Stimulated activated naive CD8-positive, alpha-beta T cell treated with anti-CD3 and anti-CD28 coated beads, Interleukin-15, amount 100 ng/mL, for 72 hours (primary cell): ENCODE measurements around the gene TMEM59L.

Experiments used
- ATAC-seq: fragments of 150-1000 bp; cut with Tn5 transposase; 2 replicates; pipeline ENCODE4 v1.10.0; 2021; ENCODE audit warnings: mild to moderate bottlenecking, moderate library complexity
- DNase-seq, 2 donors: peaks; one replicate each; pipeline ENCODE4 v3.0.0; 2021 to 2022
- H3K27ac Mint-ChIP-seq, 2 donors: one replicate each; pipeline ENCODE4 v1.8.0; 2022; ENCODE audit warnings: mild to moderate bottlenecking in 2 of 2, mixed read lengths in 2 of 2, moderate library complexity in 2 of 2
- H3K27me3 Mint-ChIP-seq: one replicate; pipeline ENCODE4 v1.8.0; 2022; ENCODE audit warnings: mixed read lengths
- H3K4me1 Mint-ChIP-seq: one replicate; pipeline ENCODE4 v1.8.0; 2022; ENCODE audit warnings: mild to moderate bottlenecking, mixed read lengths
- H3K4me3 Mint-ChIP-seq, 2 donors: one replicate each; pipeline ENCODE4 v1.8.0; 2022; ENCODE audit warnings: mild to moderate bottlenecking in 2 of 2, mixed read lengths in 2 of 2, moderate library complexity in 1 of 2
- H3K9me3 Mint-ChIP-seq, 2 donors: one replicate each; pipeline ENCODE4 v1.8.0; 2022; ENCODE audit warnings: mixed read lengths in 2 of 2

TMEM59L gene

DNA sequence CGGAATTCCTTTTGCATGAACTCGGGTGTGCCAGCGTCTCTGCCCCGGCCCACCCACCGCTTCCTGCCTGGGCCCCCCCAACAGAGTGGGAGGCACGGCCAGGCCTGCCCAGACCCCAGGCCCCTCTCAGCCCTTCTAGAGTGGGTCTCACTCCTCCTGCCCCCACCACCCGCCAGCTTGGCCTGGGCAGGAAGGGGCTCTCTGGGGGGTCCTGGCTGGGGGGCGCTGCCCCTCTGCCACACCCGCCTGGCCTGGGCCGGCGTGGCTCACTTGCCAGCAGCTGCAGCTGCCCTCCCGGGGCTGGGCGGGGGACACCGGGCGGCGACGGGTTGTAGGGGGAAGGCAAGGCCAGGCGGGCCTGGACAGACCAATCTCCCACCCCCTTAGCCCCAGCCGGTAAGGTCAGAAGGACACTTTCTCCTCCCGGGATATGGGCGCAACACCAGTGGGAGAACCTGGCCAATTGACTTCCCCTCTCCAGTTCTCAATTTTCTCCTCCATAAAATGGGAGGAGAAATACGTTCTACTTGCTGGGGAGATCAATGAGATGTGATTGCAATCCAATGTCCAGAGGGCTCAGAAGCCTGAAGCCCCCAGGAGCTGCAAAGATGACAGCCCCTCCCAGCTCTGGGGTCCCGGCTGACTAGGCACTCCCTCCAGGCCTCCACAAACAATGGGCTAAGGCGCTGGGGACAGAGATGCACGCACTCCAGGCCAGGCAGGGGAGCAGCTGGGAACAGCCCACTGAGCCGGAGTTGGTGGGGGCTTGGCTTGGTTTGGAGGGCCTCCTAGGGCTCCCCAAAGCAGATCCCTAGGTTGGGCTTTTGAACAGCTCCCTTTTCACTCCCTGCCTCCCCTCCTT lies 8.5 kb upstream of the TMEM59L start:
- H3K27me3 Mint-ChIP-seq: peaks cover 79% of the 10 kb centered on the region
- H3K9me3 Mint-ChIP-seq: no peaks in the 10 kb centered on the region
- H3K27ac Mint-ChIP-seq: no peak overlapping the region
- no peak for DNase-seq
- H3K4me3 Mint-ChIP-seq: no peak overlapping the region
- ATAC-seq: peak; percentile 33
- peaks cover 19% of the 10 kb centered on the region for H3K4me1 Mint-ChIP-seq

DNA sequence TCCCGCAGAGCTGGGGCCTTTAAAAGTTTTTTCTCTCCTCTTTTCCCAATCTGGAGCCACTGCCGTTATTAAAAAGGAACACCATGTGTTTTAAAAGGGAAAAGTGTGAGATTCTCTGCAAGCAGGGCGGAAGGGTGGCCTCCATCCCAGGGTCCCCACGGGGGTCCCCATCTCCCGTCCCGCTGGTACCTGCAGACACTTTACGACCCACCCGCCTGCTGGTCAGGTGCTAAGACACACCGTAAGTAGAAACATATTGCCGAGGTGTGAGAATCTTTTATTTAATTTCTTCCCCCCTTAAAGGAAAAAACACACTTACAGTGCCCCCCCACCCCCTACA lies 7.9 kb upstream of the TMEM59L start:
- Mint-ChIP-seq H3K4me3 (no peak overlapping the region), H3K9me3 (no peaks in the 10 kb centered on the region), H3K4me1 (peaks cover 19% of the 10 kb centered on the region), H3K27me3 (peaks cover 79% of the 10 kb centered on the region), H3K27ac (no peak overlapping the region)
- ATAC-seq (no peak), DNase-seq (no peak)

DNA sequence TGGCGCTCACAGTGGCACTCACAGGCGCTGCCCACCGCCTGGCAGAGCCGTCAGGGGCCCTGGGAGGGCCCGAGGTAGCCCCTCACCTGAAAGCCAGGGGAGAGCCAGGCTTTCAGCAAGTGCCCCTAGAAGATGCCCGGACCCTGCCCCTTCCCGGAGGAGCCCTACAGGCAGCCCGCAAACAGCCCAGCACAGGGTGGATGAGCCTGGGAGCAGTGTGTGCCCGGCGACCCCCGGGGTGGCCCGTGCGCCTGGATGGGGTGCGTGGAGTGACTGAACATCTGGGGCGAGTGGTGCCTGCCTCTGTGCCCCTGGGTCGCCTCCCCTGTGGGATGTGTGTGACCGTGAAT lies 7.5 kb upstream of the TMEM59L start:
- Mint-ChIP-seq H3K4me3 (no peak overlapping the region), H3K27me3 (peaks cover 80% of the 10 kb centered on the region), H3K4me1 (peaks cover 19% of the 10 kb centered on the region), H3K9me3 (no peaks in the 10 kb centered on the region), H3K27ac (no peak overlapping the region)
- no peak for DNase-seq
- peak; percentile 13 for ATAC-seq

DNA sequence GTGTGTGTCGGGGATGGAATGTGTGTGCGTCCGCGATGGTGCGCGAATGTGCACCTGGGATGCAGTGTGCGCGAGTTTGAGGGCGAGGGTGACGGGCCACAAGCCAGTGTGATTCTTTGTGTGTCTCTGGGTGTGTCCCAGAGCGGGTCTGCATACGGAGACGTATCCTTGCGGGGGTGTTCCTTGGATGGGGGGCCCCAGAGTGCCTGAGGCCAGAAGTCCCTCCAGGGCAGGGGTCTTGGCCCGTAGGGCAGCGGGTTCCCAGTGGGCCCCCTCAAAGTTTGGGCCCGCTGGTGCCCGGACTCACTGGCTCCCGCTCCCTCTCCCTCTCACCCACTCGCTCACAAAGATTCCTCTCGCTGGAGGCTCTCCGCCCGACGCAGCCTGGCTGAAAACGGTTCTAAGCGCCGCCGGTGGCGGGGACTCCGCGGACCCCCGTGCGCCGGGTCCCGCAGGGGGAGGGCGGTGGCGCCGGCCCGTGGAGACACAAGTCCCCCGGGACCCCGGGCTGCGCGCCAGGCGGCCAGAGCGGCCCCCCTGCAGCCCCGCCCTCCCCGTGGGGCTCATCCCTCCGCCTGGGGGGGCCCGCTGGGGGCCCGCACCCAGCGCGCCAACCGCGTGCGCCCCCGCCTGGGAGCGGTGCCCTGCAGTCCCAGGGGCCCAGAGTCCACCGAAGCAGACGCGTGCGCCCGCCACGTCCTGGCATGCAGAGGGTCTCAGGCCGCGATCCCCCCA lies 7.0 kb upstream of the TMEM59L start:
- no peak for DNase-seq
- no peak for ATAC-seq
- H3K9me3 Mint-ChIP-seq: no peaks in the 10 kb centered on the region
- no peak overlapping the region for H3K4me3 Mint-ChIP-seq
- peaks cover 85% of the 10 kb centered on the region for H3K27me3 Mint-ChIP-seq
- no peak overlapping the region for H3K27ac Mint-ChIP-seq
- H3K4me1 Mint-ChIP-seq: peaks cover 19% of the 10 kb centered on the region

DNA sequence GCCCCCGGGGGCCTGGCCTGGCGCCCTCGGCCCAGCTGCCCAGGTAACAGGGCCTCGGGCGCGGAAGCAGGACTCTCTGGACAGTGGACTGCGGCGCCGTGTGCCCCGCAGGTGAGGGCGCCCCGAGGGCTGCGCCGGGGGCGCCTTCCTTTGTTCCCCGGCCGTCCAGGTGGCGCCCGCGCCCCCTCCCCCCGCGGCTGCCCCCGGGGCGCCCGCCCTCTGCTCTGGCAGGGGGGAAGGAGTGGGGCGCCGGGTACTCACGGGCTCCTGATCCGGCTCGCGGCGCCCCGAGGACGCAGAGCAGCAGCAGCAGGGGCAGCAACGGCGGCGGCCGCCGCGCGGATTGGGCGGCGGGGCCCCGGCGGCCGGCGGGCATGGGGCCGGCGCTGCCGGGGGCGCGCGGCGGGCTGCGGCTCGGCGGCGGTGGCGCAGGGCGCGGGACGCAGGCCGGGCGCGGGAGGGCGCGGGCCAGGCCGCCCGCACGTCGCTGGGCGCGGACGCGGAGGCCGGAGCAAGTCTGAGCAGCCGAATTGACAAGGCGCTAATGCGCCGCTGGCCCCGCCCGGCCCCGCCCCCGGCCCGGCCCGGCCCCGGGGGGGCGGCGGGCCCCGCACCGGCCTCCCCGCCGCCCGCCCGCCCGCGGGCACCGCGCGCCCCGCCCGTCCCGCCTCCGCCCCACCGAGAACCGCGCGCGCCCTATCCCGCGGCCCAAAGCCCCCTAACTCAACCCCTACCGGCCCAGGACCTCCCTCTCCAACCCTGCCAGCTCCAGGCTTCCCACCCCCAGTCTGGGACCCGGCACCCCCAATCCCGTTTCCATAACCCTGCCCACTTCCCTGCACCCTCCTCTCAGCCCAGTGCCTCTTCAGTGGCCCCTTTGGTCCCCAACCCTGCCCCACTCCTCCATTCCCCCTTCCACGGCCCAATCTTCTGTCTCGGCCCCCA lies 6.1 kb upstream of the TMEM59L start, which contains the start of gene CRLF1:
CRLF1 (minus strand) TSS at position 519 of the 945 bp plus-strand sequence; CDS start at position 376, 143 bp downstream.
- DNase-seq: no peak
- H3K27ac Mint-ChIP-seq: no peak within 1 kb of the TSS
- peaks cover 88% of the 10 kb centered on the region for H3K27me3 Mint-ChIP-seq
- ATAC-seq: no peak
- no peak within 1 kb of the TSS for H3K4me3 Mint-ChIP-seq
- H3K9me3 Mint-ChIP-seq: no peaks in the 10 kb centered on the region
- H3K4me1 Mint-ChIP-seq: peaks cover 25% of the 10 kb centered on the region

DNA sequence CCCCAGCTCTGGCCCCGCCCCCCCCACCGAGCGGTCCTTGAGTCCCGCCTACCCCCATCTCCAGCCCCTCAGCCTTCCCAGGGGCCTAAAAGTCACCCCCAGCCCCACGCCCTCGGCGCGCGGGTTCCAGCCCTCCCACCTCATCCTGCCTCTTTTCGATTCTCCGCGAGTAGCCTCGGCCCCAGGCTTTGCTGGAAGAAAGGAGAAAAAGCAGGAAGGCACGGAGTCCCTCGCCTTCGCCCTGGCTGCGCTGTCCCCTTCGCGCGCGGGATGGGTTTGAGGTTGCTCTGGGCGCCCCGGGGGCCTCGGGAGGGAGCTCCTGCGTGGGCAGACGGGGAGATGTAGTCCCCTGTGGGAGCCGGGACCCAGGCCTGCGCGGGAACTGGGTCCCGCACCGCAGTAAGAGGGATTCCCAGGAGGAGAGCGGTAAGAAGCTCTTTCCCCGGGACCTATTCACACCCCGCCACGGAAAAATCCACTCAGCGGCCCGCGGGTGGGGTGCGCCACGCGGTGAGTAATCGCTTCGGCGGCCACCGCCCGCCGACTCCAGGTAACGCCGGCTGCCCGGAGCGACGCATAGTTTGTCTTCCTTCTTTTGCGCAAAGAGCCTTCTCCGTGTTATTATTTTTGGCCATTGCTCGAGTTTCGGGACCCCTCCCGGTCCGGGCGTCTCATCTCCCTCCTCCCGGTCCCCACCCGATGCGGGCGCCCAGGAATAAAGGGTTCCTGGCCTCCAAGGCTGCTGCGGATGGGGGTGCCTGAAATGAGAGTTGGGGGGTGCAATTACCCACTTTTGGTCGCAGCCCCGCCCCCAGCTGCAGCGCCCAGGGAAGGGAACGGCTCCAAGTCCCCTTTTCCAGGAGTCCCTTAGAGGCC lies 5.2 kb upstream of the TMEM59L start:
- peak overlapping the region in 1 of 2 donors; percentile 23 for H3K4me3 Mint-ChIP-seq
- DNase-seq (no peak), ATAC-seq (no peak)
- peaks cover 33% of the 10 kb centered on the region for H3K4me1 Mint-ChIP-seq
- H3K9me3 Mint-ChIP-seq: no peaks in the 10 kb centered on the region
- peaks cover 88% of the 10 kb centered on the region for H3K27me3 Mint-ChIP-seq
- no peak overlapping the region for H3K27ac Mint-ChIP-seq

DNA sequence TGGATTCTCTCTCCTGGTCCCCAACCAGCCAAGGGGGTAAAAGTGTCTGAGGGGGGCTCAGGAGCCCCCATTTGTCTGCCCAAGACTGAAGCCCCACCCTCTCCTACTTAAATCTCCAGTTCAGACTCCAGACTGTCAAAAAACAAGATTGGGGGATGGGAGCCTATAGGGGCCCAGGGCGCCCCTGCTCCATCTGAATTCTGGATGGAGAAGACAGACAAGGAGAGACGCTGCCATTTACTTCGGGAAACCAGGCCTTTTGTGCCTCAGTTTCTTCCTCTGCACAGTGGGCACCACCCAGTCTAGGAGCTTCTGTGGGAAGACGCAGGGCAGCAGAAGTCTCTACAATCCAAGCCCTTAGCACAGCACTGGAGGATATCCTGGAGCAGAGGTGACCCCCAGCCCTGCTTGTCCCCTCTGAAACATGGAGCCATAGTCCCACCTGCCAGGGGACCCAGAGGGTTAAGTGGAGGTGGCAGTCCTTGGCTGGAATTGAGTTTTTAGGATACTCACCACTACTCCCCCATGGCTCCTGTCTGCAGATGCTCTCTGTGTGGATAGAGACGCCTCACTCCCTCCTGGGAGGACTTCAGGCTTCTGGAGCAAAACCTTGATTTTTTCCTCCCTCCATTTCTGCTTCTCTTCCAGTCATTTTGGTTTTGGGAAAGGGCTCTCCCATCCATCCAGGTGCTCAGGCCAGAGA lies 4.4 kb upstream of the TMEM59L start:
- peak overlapping the region in 1 of 2 donors; percentile 23 for H3K4me3 Mint-ChIP-seq

DNA sequence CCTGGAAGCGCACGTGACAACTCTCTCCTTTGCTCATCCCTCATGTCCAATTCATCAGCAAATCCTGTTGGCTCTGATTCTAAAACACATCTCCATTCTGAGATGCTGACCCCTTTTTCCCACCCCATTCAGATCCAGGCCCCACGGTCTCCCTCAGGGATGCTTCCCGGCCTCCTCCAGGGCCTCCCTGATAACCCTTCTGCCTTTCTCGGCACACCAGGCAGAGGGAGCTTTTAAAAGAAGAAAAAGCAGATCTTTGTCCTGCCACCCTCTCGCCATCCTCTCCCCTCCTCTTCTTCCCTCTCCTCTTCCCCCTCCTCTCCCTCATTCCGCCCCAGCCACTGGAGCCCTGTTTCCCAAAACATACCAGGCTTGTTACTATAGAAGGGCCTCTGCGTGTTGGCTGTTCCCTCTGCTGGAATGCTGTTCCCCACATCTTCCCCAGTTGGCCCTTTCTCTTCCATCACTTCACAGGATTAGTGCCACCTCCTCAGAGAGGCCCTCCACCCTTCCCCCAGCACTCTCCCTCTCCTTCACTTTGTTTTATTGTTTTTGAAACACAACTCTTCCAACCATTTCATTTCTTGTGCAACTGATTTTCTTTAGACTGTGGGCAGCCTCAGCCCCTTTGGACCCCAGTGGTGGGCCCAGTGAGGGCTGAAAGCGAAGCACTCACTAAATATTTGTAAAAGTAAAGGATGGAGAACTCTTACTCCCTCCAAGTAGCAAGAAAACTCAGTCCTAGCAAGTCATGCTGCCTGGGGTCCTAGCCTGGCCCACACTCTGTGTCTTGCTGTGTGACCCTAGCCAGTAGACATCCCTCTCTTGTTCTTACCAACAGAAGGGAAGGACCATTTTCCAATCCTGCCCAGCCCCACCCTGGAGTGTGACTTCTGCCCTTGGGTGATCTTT lies 3.6 kb upstream of the TMEM59L start:
- no peak overlapping the region for H3K4me3 Mint-ChIP-seq
- DNase-seq (no peak), ATAC-seq (no peak)
- H3K27ac Mint-ChIP-seq: no peak overlapping the region
- H3K27me3 Mint-ChIP-seq: peaks cover 90% of the 10 kb centered on the region
- H3K4me1 Mint-ChIP-seq: peaks cover 40% of the 10 kb centered on the region
- no peaks in the 10 kb centered on the region for H3K9me3 Mint-ChIP-seq

More for the DNA sequence above, 4.4 kb upstream of the TMEM59L start:
- ATAC-seq: no peak
- no peaks in the 10 kb centered on the region for H3K9me3 Mint-ChIP-seq
- peaks cover 88% of the 10 kb centered on the region for H3K27me3 Mint-ChIP-seq
- DNase-seq: no peak
- H3K27ac Mint-ChIP-seq: no peak overlapping the region
- H3K4me1 Mint-ChIP-seq: peaks cover 34% of the 10 kb centered on the region

DNA sequence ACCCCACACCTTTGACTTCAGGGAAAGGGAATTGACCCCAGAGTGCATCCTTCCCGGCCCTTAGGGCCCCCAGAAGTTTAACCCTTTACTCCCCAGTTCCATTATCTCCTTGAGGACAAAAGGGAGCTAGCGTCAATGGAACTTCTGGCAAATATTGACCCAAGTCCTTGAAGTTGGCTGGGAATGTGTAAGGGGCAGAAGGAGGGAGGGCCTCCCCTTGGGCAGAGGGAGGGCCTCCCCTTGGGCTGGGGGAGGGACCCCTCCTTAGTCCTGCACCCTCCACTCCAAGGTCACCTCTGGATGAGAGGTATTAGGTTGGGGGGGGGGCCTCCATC lies 3.0 kb upstream of the TMEM59L start:
- Mint-ChIP-seq H3K9me3 (no peaks in the 10 kb centered on the region), H3K4me1 (peaks cover 40% of the 10 kb centered on the region), H3K4me3 (no peak overlapping the region), H3K27ac (no peak overlapping the region), H3K27me3 (peaks cover 90% of the 10 kb centered on the region)
- ATAC-seq (no peak), DNase-seq (no peak)

DNA sequence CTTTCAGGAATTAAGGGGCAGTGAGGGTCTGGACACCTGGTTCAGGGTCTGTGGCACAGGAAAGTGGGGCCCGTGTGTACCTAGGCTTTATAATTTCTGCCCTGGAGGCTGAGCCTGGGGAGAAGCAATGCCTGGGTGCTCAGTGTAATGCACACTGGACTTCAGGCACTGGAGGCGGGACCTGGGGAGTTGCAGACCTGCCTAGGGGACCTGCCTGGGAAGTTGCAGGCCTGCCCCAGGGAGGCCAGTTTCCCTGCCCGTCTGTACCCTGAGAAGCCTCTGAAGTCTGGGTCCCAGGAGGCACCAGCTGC lies 2.5 kb upstream of the TMEM59L start:
- no peaks in the 10 kb centered on the region for H3K9me3 Mint-ChIP-seq
- DNase-seq (no peak), ATAC-seq (no peak)
- peaks cover 90% of the 10 kb centered on the region for H3K27me3 Mint-ChIP-seq
- peaks cover 40% of the 10 kb centered on the region for H3K4me1 Mint-ChIP-seq
- no peak overlapping the region for H3K27ac Mint-ChIP-seq
- no peak overlapping the region for H3K4me3 Mint-ChIP-seq

DNA sequence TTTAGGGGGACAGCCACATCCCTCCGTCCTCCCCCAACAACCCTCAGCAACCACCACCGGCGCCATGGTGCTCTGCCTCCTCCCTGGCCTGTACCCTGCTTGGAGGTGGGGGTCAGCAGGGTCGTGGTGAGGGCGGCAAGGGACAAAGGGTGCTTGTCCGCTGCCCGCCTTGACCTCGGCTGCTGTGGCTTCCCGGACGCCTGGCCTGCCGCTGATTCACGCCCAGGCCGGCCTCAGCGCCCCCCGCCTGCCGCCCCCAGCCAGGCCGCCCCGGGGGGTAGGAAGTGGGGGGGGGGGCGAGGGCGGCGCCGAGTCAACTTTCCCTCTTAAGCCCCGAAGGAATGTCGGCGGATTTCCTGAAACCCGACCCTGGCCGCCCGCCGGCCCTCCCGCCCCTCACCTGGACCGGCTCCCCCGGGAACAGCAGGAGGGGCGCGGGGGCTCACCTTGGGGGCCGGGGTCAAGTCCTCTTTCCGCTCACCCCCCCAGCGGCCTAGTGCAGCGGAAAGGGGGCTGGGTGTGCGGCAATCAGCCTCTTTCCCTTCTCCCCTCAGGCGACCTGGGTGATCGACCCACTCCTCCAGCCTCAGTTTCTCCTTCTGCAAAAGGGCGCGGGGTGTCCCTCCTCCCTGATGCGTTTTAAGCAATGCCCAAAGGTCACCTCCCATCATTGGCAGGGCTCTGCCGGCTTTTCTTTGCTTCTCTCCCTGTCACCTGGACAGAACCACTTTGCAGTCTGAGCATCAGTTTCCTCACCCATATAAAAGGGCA lies 1.9 kb upstream of the TMEM59L start:
- no peak overlapping the region for H3K27ac Mint-ChIP-seq
- peaks cover 90% of the 10 kb centered on the region for H3K27me3 Mint-ChIP-seq
- peaks cover 40% of the 10 kb centered on the region for H3K4me1 Mint-ChIP-seq
- DNase-seq (no peak), ATAC-seq (no peak)
- H3K9me3 Mint-ChIP-seq: no peaks in the 10 kb centered on the region
- H3K4me3 Mint-ChIP-seq: peak overlapping the region; percentile 17 to 44

DNA sequence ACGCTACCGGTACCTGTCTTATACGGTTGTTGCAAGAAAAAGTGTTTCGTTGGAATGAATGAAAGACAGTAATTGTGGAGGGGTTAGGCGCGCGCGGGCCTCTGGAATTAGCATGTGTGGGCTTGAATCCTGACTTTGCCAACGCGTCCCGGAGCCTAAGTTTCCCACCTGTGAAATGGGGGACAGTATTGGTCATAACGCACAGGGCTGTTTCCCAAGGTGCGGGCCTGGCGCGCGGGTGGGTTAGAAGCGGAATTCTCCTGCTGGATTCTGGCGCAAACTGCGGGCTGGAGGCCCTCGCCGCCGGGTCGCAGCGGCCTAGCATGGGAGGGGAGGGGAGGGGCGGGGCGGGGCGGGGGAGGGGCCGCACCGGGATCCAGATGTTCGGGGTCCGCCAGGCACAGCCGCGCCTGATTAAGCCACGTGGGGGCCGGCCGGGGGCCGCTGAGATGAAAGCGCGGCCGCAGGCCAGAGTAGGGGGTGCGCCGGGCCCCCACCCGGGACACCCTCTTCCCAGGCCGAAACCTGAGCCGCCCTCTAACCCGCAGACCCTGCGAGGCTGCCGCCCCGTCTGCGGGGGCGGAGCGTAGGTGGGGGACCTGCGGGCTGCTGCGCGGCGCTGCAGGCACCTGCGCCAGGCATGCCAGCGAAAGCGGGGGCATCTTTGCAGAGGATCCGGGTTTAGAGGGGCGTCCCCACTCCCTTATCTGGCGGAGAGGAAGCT lies 1.2 kb upstream of the TMEM59L start:
- Mint-ChIP-seq H3K27me3 (peaks cover 97% of the 10 kb centered on the region), H3K4me1 (peaks cover 40% of the 10 kb centered on the region)

More for the DNA sequence above, 1.2 kb upstream of the TMEM59L start:
- Mint-ChIP-seq H3K9me3 (no peaks in the 10 kb centered on the region), H3K4me3 (peak overlapping the region; percentile 71 to 73), H3K27ac (no peak overlapping the region)
- DNase-seq (no peak), ATAC-seq (no peak)
